Measurements from ENCODE around the gene ABCA6.

Gene ABCA6

GRCh38 chr17:69082696-69083095 lies 59.0 kb downstream of the ABCA6 start:
- TF ChIP-seq EP300 (IDR thresholded peaks at IDR 0.05; ENCODE audit: borderline replicate concordance) (no peak), USF1 (IDR thresholded peaks at IDR 0.05) (no peak), TCF12 (IDR thresholded peaks at IDR 0.05; ENCODE audit: low read depth) (no peak), EGR1 (IDR thresholded peaks at IDR 0.05) (no peak), RAD21 (IDR thresholded peaks at IDR 0.05; ENCODE audit: low read depth) (no peak), TEAD4 (IDR thresholded peaks at IDR 0.05) (no peak), REST (IDR thresholded peaks at IDR 0.05; ENCODE audit: low read depth) (no peak), FOXM1 (IDR thresholded peaks at IDR 0.05; ENCODE audit: borderline replicate concordance, low read depth) (no peak), MAX (IDR thresholded peaks at IDR 0.05) (no peak), YY1 (IDR thresholded peaks at IDR 0.05; ENCODE audit: low read depth) (no peak), CEBPB (IDR thresholded peaks at IDR 0.05) (no peak), NFIC (IDR thresholded peaks at IDR 0.05) (no peak), CREB1 (IDR thresholded peaks at IDR 0.05; ENCODE audit: low read depth) (no peak), ZBTB7A (IDR thresholded peaks at IDR 0.05; ENCODE audit: low read depth) (no peak), TAF1 (IDR thresholded peaks at IDR 0.05; ENCODE audit: low read depth) (no peak)

GRCh38 chr17:69078864-69079263 lies 62.8 kb downstream of the ABCA6 start:
- TF ChIP-seq YY1 (IDR thresholded peaks at IDR 0.05; ENCODE audit: low read depth), result no peak
- TF ChIP-seq CREB1 (IDR thresholded peaks at IDR 0.05; ENCODE audit: low read depth), result no peak
- TF ChIP-seq ZBTB7A (IDR thresholded peaks at IDR 0.05; ENCODE audit: low read depth), result no peak
- TF ChIP-seq CEBPB (IDR thresholded peaks at IDR 0.05), result no peak
- TF ChIP-seq EP300 (IDR thresholded peaks at IDR 0.05; ENCODE audit: borderline replicate concordance), result no peak
- no peak for TF ChIP-seq MAX (IDR thresholded peaks at IDR 0.05)
- TF ChIP-seq REST (IDR thresholded peaks at IDR 0.05; ENCODE audit: low read depth), result no peak
- TF ChIP-seq EGR1 (IDR thresholded peaks at IDR 0.05), result no peak
- no peak for TF ChIP-seq USF1 (IDR thresholded peaks at IDR 0.05)
- TF ChIP-seq NFIC (IDR thresholded peaks at IDR 0.05), result no peak
- TF ChIP-seq TEAD4 (IDR thresholded peaks at IDR 0.05), result no peak
- TF ChIP-seq TAF1 (IDR thresholded peaks at IDR 0.05; ENCODE audit: low read depth), result no peak
- TF ChIP-seq RAD21 (IDR thresholded peaks at IDR 0.05; ENCODE audit: low read depth), result no peak
- TF ChIP-seq TCF12 (IDR thresholded peaks at IDR 0.05; ENCODE audit: low read depth), result no peak
- TF ChIP-seq FOXM1 (IDR thresholded peaks at IDR 0.05; ENCODE audit: borderline replicate concordance, low read depth), result no peak

- TF ChIP-seq TEAD4 (IDR thresholded peaks at IDR 0.05) (no peak), YY1 (IDR thresholded peaks at IDR 0.05; ENCODE audit: low read depth) (no peak), TAF1 (IDR thresholded peaks at IDR 0.05; ENCODE audit: low read depth) (no peak), MAX (IDR thresholded peaks at IDR 0.05) (no peak), USF1 (IDR thresholded peaks at IDR 0.05) (no peak), NFIC (IDR thresholded peaks at IDR 0.05) (no peak), RAD21 (IDR thresholded peaks at IDR 0.05; ENCODE audit: low read depth) (no peak), CEBPB (IDR thresholded peaks at IDR 0.05) (no peak), EP300 (IDR thresholded peaks at IDR 0.05; ENCODE audit: borderline replicate concordance) (no peak), CREB1 (IDR thresholded peaks at IDR 0.05; ENCODE audit: low read depth) (no peak), REST (IDR thresholded peaks at IDR 0.05; ENCODE audit: low read depth) (no peak), EGR1 (IDR thresholded peaks at IDR 0.05) (no peak), TCF12 (IDR thresholded peaks at IDR 0.05; ENCODE audit: low read depth) (no peak), FOXM1 (IDR thresholded peaks at IDR 0.05; ENCODE audit: borderline replicate concordance, low read depth) (no peak), ZBTB7A (IDR thresholded peaks at IDR 0.05; ENCODE audit: low read depth) (no peak)
Observed at GRCh38 chr17:69075823-69076222, 65.9 kb downstream of the ABCA6 start.
